SH-SY5Y (cell line): ENCODE measurements around the gene LRRC2.

Source experiments
- GATA2 ChIP-seq: IDR thresholded peaks from 2 replicates; pipeline ENCODE4 v1.6.1; 2011; ENCODE audit warnings: mild to moderate bottlenecking, low read depth, low read length
- GATA3 ChIP-seq: IDR thresholded peaks from 2 replicates; pipeline ENCODE4 v1.6.1; 2011; ENCODE audit warnings: low read depth, mild to moderate bottlenecking, low read length, moderate library complexity

- no peak for TF ChIP-seq GATA2
- TF ChIP-seq GATA3 = no peak
These were observed 96.3 kb downstream of the LRRC2 start for GRCh38 chr3:46469680-46470357.
